Natural killer cell (primary cell): Measurements from ENCODE around the gene CPNE4. TPM values are rescaled to one million over a fixed set of nuclear protein-coding genes. Genes with fewer than 3 reads are reported as not detected.
"Not testable (repeated sequence)": the region's sequence is repeated elsewhere in the genome, so short reads cannot be mapped to it uniquely, and the experiment has no call there.

Experiments
- ATAC-seq, 3 donors: fragments of 150-1000 bp in 2 of 3; fragments of 200-7000 bp in 1 of 3; cut with Tn5 transposase; 1 replicate in 1 of 3; 2 replicates in 2 of 3; pipeline ENCODE4 v1.10.0; 2021; ENCODE audit warnings: mild to moderate bottlenecking in 2 of 3, moderate library complexity in 2 of 3
- DNase-seq, 2 donors: peaks; one replicate each; pipeline versions ENCODE4 v3.0.0 to v3.0.0-alpha.2; 2013 to 2021; ENCODE audit warnings: mixed read lengths in 1 of 2
- H3K27ac ChIP-seq: one replicate; pipeline ENCODE4 v1.5.1; 2013; ENCODE audit warnings: mild to moderate bottlenecking, low read length
- H3K27me3 ChIP-seq: one replicate; pipeline ENCODE4 v1.6.1; 2013; ENCODE audit warnings: low read length; ENCODE audit not compliant: control insufficient read depth, insufficient read depth
- H3K36me3 ChIP-seq: one replicate; pipeline ENCODE4 v1.6.1; 2013; ENCODE audit warnings: low read length; ENCODE audit not compliant: control insufficient read depth, insufficient read depth
- H3K4me1 ChIP-seq: one replicate; pipeline ENCODE4 v1.6.1; 2013; ENCODE audit warnings: low read length; ENCODE audit not compliant: control insufficient read depth, insufficient read depth
- H3K4me3 ChIP-seq: one replicate; pipeline ENCODE4 v1.5.1; 2013; ENCODE audit warnings: low read length
- H3K9me3 ChIP-seq: one replicate; pipeline ENCODE4 v1.6.1; 2013; ENCODE audit warnings: low read length; ENCODE audit not compliant: control insufficient read depth, insufficient read depth
- H3K27ac Mint-ChIP-seq, 2 donors: one replicate each; pipeline ENCODE4 v1.8.0; 2022; ENCODE audit warnings: mild to moderate bottlenecking in 2 of 2, mixed read lengths in 2 of 2, moderate library complexity in 1 of 2
- H3K27me3 Mint-ChIP-seq, 2 donors: one replicate each; pipeline ENCODE4 v1.8.0; 2022; ENCODE audit warnings: low read depth in 2 of 2, mixed read lengths in 2 of 2
- H3K36me3 Mint-ChIP-seq: one replicate; pipeline ENCODE4 v1.8.0; 2022; ENCODE audit warnings: mixed read lengths
- H3K4me1 Mint-ChIP-seq, 2 donors: one replicate each; pipeline ENCODE4 v1.8.0; 2022; ENCODE audit warnings: mixed read lengths in 2 of 2
- H3K4me3 Mint-ChIP-seq: one replicate; pipeline ENCODE4 v1.8.0; 2022; ENCODE audit warnings: mild to moderate bottlenecking, moderate library complexity, mixed read lengths
- H3K9me3 Mint-ChIP-seq, 2 donors: one replicate each; pipeline ENCODE4 v1.8.0; 2022; ENCODE audit warnings: mixed read lengths in 2 of 2
- CTCF ChIP-seq: fragments of 200-600 bp; IDR thresholded peaks from one replicate; pipeline ENCODE4 v1.8.0; 2022; ENCODE audit warnings: antibody characterized with exemption
- WGBS: methylation state at CpG from one replicate; pipeline ENCODE4 v1.1.7; 2013; ENCODE audit warnings: missing lambda C conversion rate; ENCODE audit not compliant: insufficient coverage; 5-methylcytosine and 5-hydroxymethylcytosine counted together
- intact Hi-C: fragments of 100-400 bp; cut with micrococcal nuclease; formaldehyde crosslinking; loops from one replicate; pipeline ENCODE4 v1.14.2; 2022
- total RNA-seq, 4 donors: library from RNA; stranded (reverse); fragments of 120-200 nt in 1 of 4; gene quantifications; one replicate each; pipeline versions ENCODE4 v1.2.3 to v1.2.4, GENCODE V29; 2013 to 2022

The CPNE4 gene
- total RNA-seq, 3 donors from 2014 or later (not counting 1 experiment from before 2014, with no cell fraction given): not detected

- Histone ChIP-seq H3K4me3 (no peak overlapping the region), H3K36me3 (no peaks in the 10 kb centered on the region), H3K9me3 (no peaks in the 10 kb centered on the region), H3K4me1 (no peaks in the 10 kb centered on the region), H3K27me3 (no peaks in the 10 kb centered on the region), H3K27ac (no peak overlapping the region)
- Mint-ChIP-seq H3K4me3 (no peak overlapping the region), H3K27ac (no peak overlapping the region), H3K4me1 (no peaks in the 10 kb centered on the region), H3K9me3 (peaks cover 5 to 10% of the 10 kb centered on the region in 2 donors), H3K27me3 (no peaks in the 10 kb centered on the region), H3K36me3 (no peaks in the 10 kb centered on the region)
- WGBS: 88% methylated on average over 4 of the region's 4 CpGs
- no peak for ATAC-seq
- intact Hi-C loops: no loop called here
- no peak for DNase-seq
- TF ChIP-seq CTCF: no peak
Measured at GRCh38 chr3:132062535-132062934, 27.7 kb upstream of the CPNE4 start.

- Histone ChIP-seq H3K4me1 (no peaks in the 10 kb centered on the region), H3K36me3 (no peaks in the 10 kb centered on the region), H3K27ac (no peak overlapping the region), H3K4me3 (no peak overlapping the region), H3K9me3 (no peaks in the 10 kb centered on the region), H3K27me3 (no peaks in the 10 kb centered on the region)
- WGBS: 88% methylated on average over 1 of the region's 1 CpG
- ATAC-seq (no peak), DNase-seq (no peak)
- no peak for TF ChIP-seq CTCF
- peaks cover 4 to 7% of the 10 kb centered on the region in 2 donors for H3K9me3 Mint-ChIP-seq
- intact Hi-C loops: no loop called here
- no peak overlapping the region for H3K27ac Mint-ChIP-seq
- no peaks in the 10 kb centered on the region for H3K27me3 Mint-ChIP-seq
- no peaks in the 10 kb centered on the region for H3K36me3 Mint-ChIP-seq
- H3K4me1 Mint-ChIP-seq: no peaks in the 10 kb centered on the region
- H3K4me3 Mint-ChIP-seq: no peak overlapping the region
Measured at GRCh38 chr3:132055872-132056271, 21.1 kb upstream of the CPNE4 start.

GRCh38 chr3:132047209-132047608 is 12.4 kb upstream of the CPNE4 start:
- WGBS: 73% methylated on average over 1 of the region's 1 CpG
- Histone ChIP-seq H3K36me3 (no peaks in the 10 kb centered on the region), H3K4me3 (no peak overlapping the region), H3K27me3 (no peaks in the 10 kb centered on the region), H3K9me3 (no peaks in the 10 kb centered on the region), H3K27ac (no peak overlapping the region), H3K4me1 (no peaks in the 10 kb centered on the region)
- no peak for TF ChIP-seq CTCF
- Mint-ChIP-seq H3K27me3 (no peaks in the 10 kb centered on the region), H3K27ac (no peak overlapping the region), H3K4me1 (no peaks in the 10 kb centered on the region), H3K9me3 (peaks cover 0 to 3% of the 10 kb centered on the region in 2 donors), H3K36me3 (no peaks in the 10 kb centered on the region), H3K4me3 (no peak overlapping the region)
- intact Hi-C loops: no loop called here
- DNase-seq: no peak
- ATAC-seq: peak in 1 of 3 donors; percentile 32

- ATAC-seq, H3K4me1 ChIP-seq, H3K36me3 Mint-ChIP-seq, H3K4me3 Mint-ChIP-seq, H3K36me3 ChIP-seq, H3K27ac Mint-ChIP-seq, H3K27me3 ChIP-seq, DNase-seq, H3K9me3 Mint-ChIP-seq, H3K4me1 Mint-ChIP-seq, H3K4me3 ChIP-seq, H3K9me3 ChIP-seq, H3K27ac ChIP-seq, H3K27me3 Mint-ChIP-seq, intact Hi-C loops: not testable (repeated sequence)
- 88% methylated on average over 1 of the region's 2 CpGs for WGBS
Measured at GRCh38 chr3:132044874-132045273, 10.1 kb upstream of the CPNE4 start.
